8988T (cell line): Measurements from ENCODE around the gene SAMD4B.

Experiments
- DNase-seq: peaks from one replicate; pipeline ENCODE4 v3.0.0; 2011

Gene SAMD4B

GRCh38 chr19:39314016-39314728 is 28.0 kb upstream of the SAMD4B start:
- peak; percentile 60 for DNase-seq

GRCh38 chr19:39315933-39316332 is 26.3 kb upstream of the SAMD4B start:
- DNase-seq, result no peak

- DNase-seq, result peak; percentile 66
These were observed 25.4 kb upstream of the SAMD4B start for GRCh38 chr19:39316627-39317321.

- DNase-seq, result peak; percentile 37
These were observed 24.7 kb upstream of the SAMD4B start for GRCh38 chr19:39317476-39317875.

- peak; percentile 57 for DNase-seq
These were observed 24.1 kb upstream of the SAMD4B start for GRCh38 chr19:39318071-39318470.

- peak; percentile 28 for DNase-seq
These were observed 23.5 kb upstream of the SAMD4B start for GRCh38 chr19:39318690-39319089.

GRCh38 chr19:39319098-39319891 is 22.9 kb upstream of the SAMD4B start:
- peak; percentile 87 for DNase-seq

GRCh38 chr19:39319892-39320248 is 22.4 kb upstream of the SAMD4B start:
- peak; percentile 94 for DNase-seq

- DNase-seq, result peak; percentile 91
These were observed 20.9 kb upstream of the SAMD4B start for GRCh38 chr19:39321117-39321831.

GRCh38 chr19:39321832-39322176 is 20.4 kb upstream of the SAMD4B start:
- DNase-seq, result peak; percentile 63

- DNase-seq, result no peak
These were observed 17.9 kb upstream of the SAMD4B start for GRCh38 chr19:39324242-39324842.

GRCh38 chr19:39325778-39326665 is 16.2 kb upstream of the SAMD4B start:
- no peak for DNase-seq

GRCh38 chr19:39327363-39328045 is 14.7 kb upstream of the SAMD4B start:
- no peak for DNase-seq

GRCh38 chr19:39328046-39328705 is 14.0 kb upstream of the SAMD4B start:
- DNase-seq, result peak; percentile 99

GRCh38 chr19:39329948-39330347 is 12.3 kb upstream of the SAMD4B start:
- no peak for DNase-seq

GRCh38 chr19:39332293-39332692 is 9.9 kb upstream of the SAMD4B start:
- DNase-seq, result no peak

GRCh38 chr19:39332738-39333137 is 9.5 kb upstream of the SAMD4B start:
- peak; percentile 48 for DNase-seq

GRCh38 chr19:39333507-39333906 is 8.7 kb upstream of the SAMD4B start:
- no peak for DNase-seq

- DNase-seq, result no peak
These were observed 7.7 kb upstream of the SAMD4B start for GRCh38 chr19:39334444-39334976.

GRCh38 chr19:39335168-39335548 is 7.1 kb upstream of the SAMD4B start:
- peak; percentile 56 for DNase-seq
